Esophagus muscularis mucosa (tissue), 3 donors: Measurements from ENCODE around the gene ACOXL.
"Not testable (repeated sequence)": the region's sequence is repeated elsewhere in the genome, so short reads cannot be mapped to it uniquely, and the experiment has no call there.

ENCODE experiments used
- POLR2A ChIP-seq: fragments of 450-650 bp; IDR thresholded peaks from one replicate; pipeline ENCODE4 v1.6.1; 2017; ENCODE audit warnings: antibody characterized with exemption, moderate library complexity, mild to moderate bottlenecking, low read depth
- TF ChIP-seq, protein P1 (sequence below), 3 experiments: fragments of 200-600 bp in 2 of 3; fragments of 450-650 bp in 1 of 3; sonication (generic) in 2 of 3; IDR thresholded peaks; one replicate each; pipeline ENCODE4 v1.5.1; 2017 to 2019; ENCODE audit warnings: antibody characterized with exemption in 3 of 3, mild to moderate bottlenecking in 2 of 3, moderate library complexity in 1 of 3

DNA sequence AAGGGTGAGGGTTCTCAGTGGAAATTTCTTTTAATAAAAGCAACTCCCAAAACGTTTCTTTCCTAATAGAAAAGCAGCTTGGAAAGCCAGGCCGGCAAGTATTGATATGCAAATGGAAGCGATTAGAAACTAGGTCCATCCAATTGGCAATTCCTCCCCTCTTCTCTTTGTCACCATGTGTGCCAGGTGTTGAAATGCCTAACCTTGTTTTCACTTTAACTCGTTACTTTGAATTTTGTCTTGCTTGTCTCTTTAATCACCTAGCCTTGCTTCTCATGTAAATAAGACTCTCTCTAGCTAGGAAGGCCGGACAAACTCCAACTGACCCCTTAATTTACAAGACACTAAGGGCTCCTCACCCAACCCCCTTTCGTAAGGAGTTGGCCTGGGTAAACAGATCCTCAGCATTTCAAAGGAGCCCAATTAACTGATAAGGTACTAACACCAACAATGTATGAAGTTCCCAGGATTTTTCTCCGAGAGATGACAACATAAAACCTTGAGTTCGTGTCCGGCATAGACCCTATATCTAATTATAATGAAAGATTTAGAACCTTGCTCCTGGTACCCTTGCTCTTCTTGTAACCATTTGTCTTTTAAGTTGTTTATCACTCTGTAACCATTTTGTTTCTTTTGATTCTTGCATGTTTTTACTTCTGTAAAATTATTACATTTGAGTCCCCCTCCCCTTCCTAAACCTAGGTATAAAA lies 44.4 kb upstream of the ACOXL start:
- TF ChIP-seq, protein P1, sequence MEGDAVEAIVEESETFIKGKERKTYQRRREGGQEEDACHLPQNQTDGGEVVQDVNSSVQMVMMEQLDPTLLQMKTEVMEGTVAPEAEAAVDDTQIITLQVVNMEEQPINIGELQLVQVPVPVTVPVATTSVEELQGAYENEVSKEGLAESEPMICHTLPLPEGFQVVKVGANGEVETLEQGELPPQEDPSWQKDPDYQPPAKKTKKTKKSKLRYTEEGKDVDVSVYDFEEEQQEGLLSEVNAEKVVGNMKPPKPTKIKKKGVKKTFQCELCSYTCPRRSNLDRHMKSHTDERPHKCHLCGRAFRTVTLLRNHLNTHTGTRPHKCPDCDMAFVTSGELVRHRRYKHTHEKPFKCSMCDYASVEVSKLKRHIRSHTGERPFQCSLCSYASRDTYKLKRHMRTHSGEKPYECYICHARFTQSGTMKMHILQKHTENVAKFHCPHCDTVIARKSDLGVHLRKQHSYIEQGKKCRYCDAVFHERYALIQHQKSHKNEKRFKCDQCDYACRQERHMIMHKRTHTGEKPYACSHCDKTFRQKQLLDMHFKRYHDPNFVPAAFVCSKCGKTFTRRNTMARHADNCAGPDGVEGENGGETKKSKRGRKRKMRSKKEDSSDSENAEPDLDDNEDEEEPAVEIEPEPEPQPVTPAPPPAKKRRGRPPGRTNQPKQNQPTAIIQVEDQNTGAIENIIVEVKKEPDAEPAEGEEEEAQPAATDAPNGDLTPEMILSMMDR (IDR thresholded peaks at IDR 0.05) = not testable (repeated sequence)
- not testable (repeated sequence) for TF ChIP-seq POLR2A
